Measurements from ENCODE around the gene SPATA31C1. TPM values are rescaled to one million over a fixed set of nuclear protein-coding genes. Genes with fewer than 3 reads are reported as not detected.

Gene SPATA31C1
- total RNA-seq, 1 experiment from 2014 or later = not detected

DNA sequence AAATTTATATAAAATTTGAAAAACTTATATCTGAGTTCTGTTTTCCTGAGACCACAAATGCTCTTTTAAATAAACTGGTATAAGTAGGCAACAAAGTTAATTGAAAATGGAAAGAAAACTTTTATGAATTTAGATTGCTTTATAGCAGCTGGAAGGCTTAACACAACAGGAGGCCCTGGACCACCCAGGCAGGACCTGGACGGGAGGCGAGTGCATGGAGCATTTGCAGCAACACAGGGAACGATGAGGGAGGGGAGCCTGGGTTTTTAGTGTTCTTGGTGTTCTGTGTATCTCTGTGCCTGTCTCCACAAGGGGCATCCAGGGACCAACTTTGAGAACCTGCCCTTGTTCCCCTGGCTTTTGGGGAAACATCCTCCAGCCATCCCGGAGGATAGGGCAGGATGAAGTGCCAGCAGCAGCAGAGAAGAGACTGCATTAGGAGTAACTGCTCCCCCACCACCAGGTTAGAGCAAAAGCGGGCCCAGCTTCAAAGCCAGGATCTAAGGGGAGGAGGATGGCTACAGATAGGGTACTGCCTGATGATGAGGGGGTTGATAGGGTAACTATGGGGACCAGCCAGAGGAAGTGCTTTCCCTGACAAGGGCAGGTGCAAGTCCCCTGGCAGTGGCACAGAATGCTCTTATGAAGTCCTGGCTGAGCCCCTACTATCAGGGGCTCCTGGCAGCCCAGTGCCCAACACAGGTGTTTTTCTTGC lies 41.8 kb upstream of the SPATA31C1 start:
- intact Hi-C loops (cut with micrococcal nuclease) = no loop called here
- H3K27ac ChIP-seq (ENCODE audit: low read length) = no peak overlapping the region
- no peaks in the 10 kb centered on the region for H3K79me2 ChIP-seq (ENCODE audit: low read length)
- no peaks in the 10 kb centered on the region for H3K9me3 ChIP-seq (ENCODE audit: low read length)
- no peak overlapping the region for H3K4me2 ChIP-seq (ENCODE audit: low read length)
- no peaks in the 10 kb centered on the region for H3K36me3 ChIP-seq (ENCODE audit: low read depth, low read length)
- ChIA-PET POLR2A (ENCODE audit: unreplicated experiment) (no interaction called here), CTCF (no interaction called here)
- no peaks in the 10 kb centered on the region for H3K9me2 ChIP-seq (replicated peaks; ENCODE audit: low read length)
- no peaks in the 10 kb centered on the region for H3K27me3 ChIP-seq (ENCODE audit: low read length)
- no peak for DNase-seq
- H3K4me1 ChIP-seq (ENCODE audit: insufficient read depth, low read length) = peaks cover 9% of the 10 kb centered on the region; the same call in 1 of the 2 replicates
- no peaks in the 10 kb centered on the region for H3F3A ChIP-seq (ENCODE audit: low read length, unreplicated experiment)
- BruUV-seq (replicated peaks) = no TSS peak
- H2AFZ ChIP-seq (ENCODE audit: low read length) = no peak overlapping the region
- H4K20me1 ChIP-seq (ENCODE audit: low read length) = no peaks in the 10 kb centered on the region
- TF ChIP-seq EZH2 (IDR thresholded peaks at IDR 0.05; ENCODE audit: low read length, unreplicated experiment) (no peak), CTCF (conservative IDR thresholded peaks at IDR 0.05; ENCODE audit: low read depth, low read length) (no peak), EZH2phosphoT487 (IDR thresholded peaks at IDR 0.05; ENCODE audit: borderline replicate concordance, low read length) (no peak)
- no peak overlapping the region for H3K9ac ChIP-seq (ENCODE audit: low read length)
- ATAC-seq = no peak
- H3K4me3 ChIP-seq (ENCODE audit: low read length) = no peak overlapping the region

- intact Hi-C loops (cut with micrococcal nuclease) = no loop called here
- Histone ChIP-seq H3K27me3 (ENCODE audit: low read length) (no peaks in the 10 kb centered on the region), H3K9ac (ENCODE audit: low read length) (no peak overlapping the region), H3F3A (ENCODE audit: low read length, unreplicated experiment) (no peaks in the 10 kb centered on the region), H3K4me1 (ENCODE audit: insufficient read depth, low read length) (peaks cover 9% of the 10 kb centered on the region; the same call in 1 of the 2 replicates), H3K9me3 (ENCODE audit: low read length) (no peaks in the 10 kb centered on the region), H3K9me2 (replicated peaks; ENCODE audit: low read length) (no peaks in the 10 kb centered on the region), H4K20me1 (ENCODE audit: low read length) (no peaks in the 10 kb centered on the region), H2AFZ (ENCODE audit: low read length) (no peak overlapping the region), H3K4me3 (ENCODE audit: low read length) (no peak overlapping the region), H3K36me3 (ENCODE audit: low read depth, low read length) (no peaks in the 10 kb centered on the region), H3K4me2 (ENCODE audit: low read length) (no peak overlapping the region), H3K79me2 (ENCODE audit: low read length) (no peaks in the 10 kb centered on the region), H3K27ac (ENCODE audit: low read length) (no peak overlapping the region)
- ATAC-seq (no peak), DNase-seq (no peak)
- BruUV-seq (replicated peaks) = no TSS peak
- no peak for TF ChIP-seq EZH2phosphoT487 (IDR thresholded peaks at IDR 0.05; ENCODE audit: borderline replicate concordance, low read length)
- TF ChIP-seq CTCF (conservative IDR thresholded peaks at IDR 0.05; ENCODE audit: low read depth, low read length) = no peak
- no peak for TF ChIP-seq EZH2 (IDR thresholded peaks at IDR 0.05; ENCODE audit: low read length, unreplicated experiment)
- ChIA-PET CTCF (no interaction called here), POLR2A (ENCODE audit: unreplicated experiment) (no interaction called here)
Measured at GRCh38 chr9:87876708-87877107, 41.1 kb upstream of the SPATA31C1 start.

DNA sequence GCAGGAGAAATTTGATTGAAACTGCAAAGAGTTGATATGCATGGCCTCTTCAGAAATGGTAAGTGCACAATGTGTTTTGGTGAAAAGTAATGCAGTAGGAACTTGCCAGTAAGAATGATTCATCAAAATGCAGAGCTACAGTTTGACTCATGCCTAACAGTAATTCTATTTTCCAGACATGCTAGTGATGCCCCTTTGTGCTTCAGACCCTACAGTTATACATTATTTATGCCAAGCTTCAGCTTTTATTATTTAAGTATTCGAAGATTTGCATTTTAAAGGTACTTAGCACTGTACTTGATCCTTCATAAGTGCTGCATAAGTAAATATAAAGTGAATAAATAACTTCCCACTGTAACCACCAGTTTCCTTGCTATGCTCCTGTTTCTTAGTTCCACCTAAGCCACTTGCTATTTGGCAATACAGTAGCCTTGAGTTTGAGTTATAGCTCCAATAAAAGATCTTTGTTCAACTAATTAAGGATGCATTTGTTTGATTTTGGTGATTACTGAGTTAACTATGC lies 38.7 kb upstream of the SPATA31C1 start:
- Histone ChIP-seq H3K36me3 (ENCODE audit: low read depth, low read length) (no peaks in the 10 kb centered on the region), H3K9me3 (ENCODE audit: low read length) (no peaks in the 10 kb centered on the region), H3K9ac (ENCODE audit: low read length) (no peak overlapping the region), H3F3A (ENCODE audit: low read length, unreplicated experiment) (no peaks in the 10 kb centered on the region), H3K27me3 (ENCODE audit: low read length) (no peaks in the 10 kb centered on the region), H3K9me2 (replicated peaks; ENCODE audit: low read length) (no peaks in the 10 kb centered on the region), H2AFZ (ENCODE audit: low read length) (no peak overlapping the region; the same call in 1 of the 2 replicates), H3K79me2 (ENCODE audit: low read length) (no peaks in the 10 kb centered on the region), H3K4me2 (ENCODE audit: low read length) (peak overlapping the region; percentile 39; the same call in 1 of the 2 replicates), H3K4me3 (ENCODE audit: low read length) (no peak overlapping the region), H4K20me1 (ENCODE audit: low read length) (no peaks in the 10 kb centered on the region), H3K4me1 (ENCODE audit: insufficient read depth, low read length) (peaks cover 9% of the 10 kb centered on the region; the same call in 1 of the 2 replicates), H3K27ac (ENCODE audit: low read length) (no peak overlapping the region)
- no TSS peak for BruUV-seq (replicated peaks)
- no peak for TF ChIP-seq EZH2 (IDR thresholded peaks at IDR 0.05; ENCODE audit: low read length, unreplicated experiment)
- CTCF ChIA-PET = no interaction called here
- DNase-seq (peak; percentile 57), ATAC-seq (no peak)
- POLR2A ChIA-PET (ENCODE audit: unreplicated experiment) = no interaction called here
- intact Hi-C loops (cut with micrococcal nuclease) = no loop called here

Measured in PC-3 (cell line).